Measurements from ENCODE around the gene ZNF668.

DNA sequence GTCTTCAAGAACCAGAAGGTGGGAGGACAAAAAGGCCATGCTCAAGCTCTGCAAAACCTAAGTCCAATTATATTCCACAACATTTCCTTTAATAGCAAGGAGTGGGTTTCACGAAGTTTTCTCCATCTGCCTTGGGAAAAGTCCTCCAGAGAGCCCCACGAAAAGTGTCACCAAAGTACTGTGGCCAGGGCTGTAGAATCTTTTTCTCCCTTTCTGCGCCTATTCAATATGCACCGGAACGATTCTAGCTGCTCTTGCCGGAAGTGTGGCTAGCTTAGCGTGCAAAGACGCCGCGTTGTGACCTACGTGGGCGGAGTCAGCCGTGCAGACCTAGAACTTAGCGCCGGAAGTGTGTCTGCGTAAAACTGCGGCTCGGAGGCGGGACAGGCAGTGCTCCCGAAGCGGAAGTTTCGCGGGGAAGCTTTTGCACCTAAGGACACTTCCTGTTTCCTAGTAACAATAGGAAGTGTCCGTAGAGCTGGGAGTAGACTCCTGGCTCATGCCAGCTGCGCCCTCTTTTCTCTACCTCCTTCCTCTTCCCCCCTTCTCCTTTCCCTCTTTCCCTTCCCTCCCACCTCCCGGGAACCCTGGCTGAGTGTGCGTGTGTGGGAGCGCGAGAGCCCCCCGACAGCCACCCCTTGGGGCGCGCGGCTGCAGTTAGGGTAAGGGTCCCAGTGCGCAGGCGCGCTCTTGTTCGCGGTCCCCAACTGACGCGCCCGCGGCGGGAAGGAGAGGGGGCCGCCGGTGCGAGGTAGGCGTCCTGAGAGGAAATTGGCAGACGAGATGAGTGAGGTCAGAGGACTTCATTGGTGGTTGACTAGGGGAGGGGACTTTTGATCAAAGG, at the start of gene ZNF668, which contains the start of gene ZNF646:
- TF ChIP-seq, protein P1, sequence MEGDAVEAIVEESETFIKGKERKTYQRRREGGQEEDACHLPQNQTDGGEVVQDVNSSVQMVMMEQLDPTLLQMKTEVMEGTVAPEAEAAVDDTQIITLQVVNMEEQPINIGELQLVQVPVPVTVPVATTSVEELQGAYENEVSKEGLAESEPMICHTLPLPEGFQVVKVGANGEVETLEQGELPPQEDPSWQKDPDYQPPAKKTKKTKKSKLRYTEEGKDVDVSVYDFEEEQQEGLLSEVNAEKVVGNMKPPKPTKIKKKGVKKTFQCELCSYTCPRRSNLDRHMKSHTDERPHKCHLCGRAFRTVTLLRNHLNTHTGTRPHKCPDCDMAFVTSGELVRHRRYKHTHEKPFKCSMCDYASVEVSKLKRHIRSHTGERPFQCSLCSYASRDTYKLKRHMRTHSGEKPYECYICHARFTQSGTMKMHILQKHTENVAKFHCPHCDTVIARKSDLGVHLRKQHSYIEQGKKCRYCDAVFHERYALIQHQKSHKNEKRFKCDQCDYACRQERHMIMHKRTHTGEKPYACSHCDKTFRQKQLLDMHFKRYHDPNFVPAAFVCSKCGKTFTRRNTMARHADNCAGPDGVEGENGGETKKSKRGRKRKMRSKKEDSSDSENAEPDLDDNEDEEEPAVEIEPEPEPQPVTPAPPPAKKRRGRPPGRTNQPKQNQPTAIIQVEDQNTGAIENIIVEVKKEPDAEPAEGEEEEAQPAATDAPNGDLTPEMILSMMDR (IDR thresholded peaks at IDR 0.05) = no peak
- TF ChIP-seq POLR2A (IDR thresholded peaks at IDR 0.05) (no peak), EP300 (IDR thresholded peaks at IDR 0.05) (no peak)

Measured in stomach (tissue), 4 donors.